HG03442 (cell line): ENCODE results near the gene BBS1.

ENCODE experiments used
- ATAC-seq: cut with Tn5 transposase; IDR thresholded peaks from one replicate; pipeline ENCODE4 v1.9.1; 2021; ENCODE audit warnings: mild to moderate bottlenecking, moderate library complexity; ENCODE audit not compliant: unreplicated experiment

BBS1 gene

GRCh38 chr11:66548774-66549630, 38.6 kb downstream of the BBS1 start:
- ATAC-seq: no peak

GRCh38 chr11:66549696-66550095, 39.3 kb downstream of the BBS1 start:
- ATAC-seq: no peak

- ATAC-seq: no peak
Measured at GRCh38 chr11:66550887-66551286, 40.5 kb downstream of the BBS1 start.

- ATAC-seq: no peak
Measured at GRCh38 chr11:66554602-66555001, 44.2 kb downstream of the BBS1 start.

- no peak for ATAC-seq
Measured at GRCh38 chr11:66555416-66555815, 45.0 kb downstream of the BBS1 start.

GRCh38 chr11:66556086-66556485, 45.7 kb downstream of the BBS1 start:
- ATAC-seq: no peak

- no peak for ATAC-seq
Measured at GRCh38 chr11:66557733-66558326, 47.4 kb downstream of the BBS1 start.

GRCh38 chr11:66559142-66559865, 48.9 kb downstream of the BBS1 start:
- ATAC-seq: no peak

DNA sequence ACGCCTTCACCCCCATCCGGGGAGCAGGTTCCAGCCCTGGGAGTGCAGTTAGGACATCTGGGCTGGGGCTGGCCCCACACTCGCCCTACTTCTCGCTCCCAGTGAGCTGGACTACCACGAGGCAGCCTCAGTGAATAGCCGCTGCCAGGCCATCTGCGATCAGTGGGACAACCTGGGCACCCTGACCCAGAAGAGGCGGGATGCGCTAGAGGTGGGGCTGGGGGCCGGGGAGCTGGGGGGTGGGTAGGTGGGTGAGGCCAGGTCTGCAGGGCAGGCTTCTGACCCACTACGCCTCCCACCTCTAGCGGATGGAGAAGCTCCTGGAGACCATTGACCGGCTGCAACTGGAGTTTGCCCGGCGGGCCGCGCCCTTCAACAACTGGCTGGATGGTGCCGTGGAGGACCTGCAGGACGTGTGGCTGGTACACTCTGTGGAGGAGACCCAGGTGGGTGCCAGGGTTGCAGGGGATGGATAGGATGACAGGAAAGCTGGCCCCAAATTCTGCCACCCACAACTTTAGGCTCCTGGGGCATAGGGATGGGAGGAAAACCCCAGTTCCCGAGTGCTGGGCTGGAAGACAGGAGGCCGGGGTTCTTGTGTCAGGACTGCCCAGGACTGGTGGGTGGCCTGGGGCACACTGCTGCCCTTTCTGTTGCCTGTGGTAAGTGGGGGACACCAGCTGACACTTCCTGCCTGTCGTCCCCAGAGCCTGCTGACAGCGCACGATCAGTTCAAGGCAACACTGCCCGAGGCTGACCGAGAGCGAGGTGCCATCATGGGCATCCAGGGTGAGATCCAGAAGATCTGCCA, 49.6 kb downstream of the BBS1 start:
- no peak for ATAC-seq

GRCh38 chr11:66561178-66561974, 50.9 kb downstream of the BBS1 start:
- no peak for ATAC-seq

- no peak for ATAC-seq
Measured at GRCh38 chr11:66561975-66562248, 51.5 kb downstream of the BBS1 start.

DNA sequence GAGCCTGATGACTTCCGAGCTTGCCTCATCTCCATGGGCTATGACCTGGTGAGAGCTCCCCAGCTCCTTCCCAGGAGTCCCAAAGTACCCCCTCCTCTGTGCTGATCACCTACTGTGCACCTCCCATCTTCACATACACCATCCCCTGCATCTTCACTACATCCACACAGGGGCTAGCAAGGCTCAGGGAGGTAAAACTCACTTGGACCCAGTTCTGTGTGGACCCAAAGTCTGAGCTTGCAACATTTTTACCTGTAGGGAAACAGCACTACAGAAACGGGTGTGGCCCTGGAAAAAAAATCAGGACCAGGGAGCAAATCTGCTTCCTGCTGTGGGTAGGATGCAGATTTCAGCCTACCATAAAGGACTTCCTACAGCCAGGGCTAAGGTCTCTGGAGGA, 51.8 kb downstream of the BBS1 start:
- ATAC-seq: no peak

DNA sequence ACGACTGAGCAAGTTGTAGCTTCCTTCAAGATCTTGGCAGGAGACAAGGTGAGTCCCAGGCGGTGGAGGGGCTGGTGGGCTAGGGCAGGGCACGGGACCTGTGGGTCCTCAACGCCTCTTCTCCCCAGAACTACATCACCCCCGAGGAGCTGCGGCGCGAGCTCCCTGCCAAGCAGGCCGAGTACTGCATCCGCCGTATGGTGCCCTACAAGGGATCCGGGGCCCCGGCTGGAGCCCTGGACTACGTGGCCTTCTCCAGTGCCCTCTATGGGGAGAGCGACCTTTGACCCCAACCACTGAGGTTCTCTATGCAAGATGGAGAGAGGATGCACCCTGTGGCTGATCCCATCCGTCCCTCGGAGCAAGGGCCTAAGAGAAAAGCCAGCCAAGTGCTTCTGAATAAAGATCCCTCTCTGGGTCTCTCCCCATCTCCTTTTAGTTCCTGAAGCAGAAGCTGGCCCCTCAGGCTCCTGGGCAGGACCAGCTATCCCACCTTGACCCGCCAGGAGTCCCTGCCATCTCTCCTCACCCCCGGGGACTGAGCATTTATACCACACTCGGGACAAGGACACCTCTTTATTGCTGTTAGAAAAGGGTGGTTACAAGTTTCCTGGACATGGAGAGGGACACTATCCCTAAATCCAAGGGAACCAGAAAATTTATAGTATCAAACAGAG, 52.6 kb downstream of the BBS1 start:
- no peak for ATAC-seq

DNA sequence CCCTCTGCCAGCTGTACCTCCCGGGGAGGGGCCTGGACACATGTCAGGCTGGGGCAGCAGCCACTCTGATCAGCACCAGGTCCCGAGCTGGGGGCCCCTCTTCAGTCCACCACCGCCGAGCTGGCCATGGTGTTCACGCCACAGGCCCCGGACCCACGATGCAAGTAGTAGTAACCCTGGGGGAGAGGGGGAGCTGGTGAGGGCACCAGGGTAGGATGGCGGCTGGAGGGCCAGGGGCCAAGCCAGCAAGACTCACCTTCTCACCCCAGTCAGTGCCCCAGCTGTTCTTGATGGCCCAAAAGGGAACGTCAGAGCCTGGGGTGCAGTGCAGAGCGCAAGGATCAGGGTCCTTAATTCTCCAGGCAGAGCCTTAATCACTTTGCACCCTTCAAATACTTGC, 53.4 kb downstream of the BBS1 start:
- ATAC-seq: no peak

DNA sequence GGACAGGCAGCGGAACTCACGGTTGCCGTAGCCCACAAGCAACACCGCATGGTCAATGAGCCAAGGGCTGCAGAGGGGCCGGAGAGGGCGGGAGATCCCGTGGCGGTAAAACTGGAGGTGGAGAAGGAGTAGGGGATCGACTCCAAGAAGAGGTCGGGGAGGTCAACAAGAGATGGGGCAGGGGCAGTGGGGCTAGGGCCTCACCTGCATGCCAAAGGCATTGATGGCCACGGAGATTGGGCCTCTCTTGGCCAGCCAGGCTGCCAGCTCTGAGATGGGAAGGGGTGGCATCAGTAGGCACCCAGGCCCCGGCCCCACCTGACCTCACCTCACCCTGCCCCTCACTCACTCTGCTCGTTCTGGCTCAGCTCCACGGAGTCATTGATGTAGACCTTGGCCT, 54.1 kb downstream of the BBS1 start:
- no peak for ATAC-seq

GRCh38 chr11:66564984-66565383, 54.5 kb downstream of the BBS1 start:
- ATAC-seq: no peak

DNA sequence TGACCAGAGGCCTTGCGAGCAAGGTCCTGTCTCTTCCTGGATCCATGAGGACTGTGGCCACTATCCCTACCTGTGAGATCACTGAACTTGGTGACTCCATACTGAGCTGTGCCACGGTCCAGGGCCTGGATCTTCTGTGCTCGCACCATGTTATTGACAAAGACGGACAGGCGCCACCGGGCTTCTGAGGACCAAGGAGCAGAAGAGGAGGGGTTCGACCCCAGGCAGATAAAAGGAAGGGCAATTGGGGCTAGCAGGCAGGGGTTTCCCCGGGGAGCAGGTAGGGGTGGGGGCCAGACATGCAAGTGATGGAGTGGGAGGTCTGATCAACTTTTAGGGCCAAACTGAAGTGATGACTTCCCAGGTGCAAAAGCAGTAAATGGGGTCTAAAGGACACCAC, 55.8 kb downstream of the BBS1 start:
- no peak for ATAC-seq

DNA sequence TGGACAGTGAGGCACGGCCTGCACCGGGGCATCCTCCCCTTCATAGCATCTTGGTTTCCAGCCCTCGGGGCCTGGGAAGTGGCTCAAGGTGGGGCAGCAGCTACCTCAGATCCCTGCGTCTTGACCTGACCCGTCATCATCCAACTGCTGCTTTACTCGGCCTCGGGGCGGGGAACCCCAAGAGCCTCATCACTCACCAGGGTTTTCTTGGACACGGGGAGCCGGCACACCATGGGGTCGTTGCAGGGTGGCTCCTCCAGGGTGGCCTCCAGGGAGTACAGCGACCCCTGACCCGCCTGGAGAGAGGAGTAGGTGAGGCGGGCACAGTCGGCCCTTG, 57.3 kb downstream of the BBS1 start:
- no peak for ATAC-seq

DNA sequence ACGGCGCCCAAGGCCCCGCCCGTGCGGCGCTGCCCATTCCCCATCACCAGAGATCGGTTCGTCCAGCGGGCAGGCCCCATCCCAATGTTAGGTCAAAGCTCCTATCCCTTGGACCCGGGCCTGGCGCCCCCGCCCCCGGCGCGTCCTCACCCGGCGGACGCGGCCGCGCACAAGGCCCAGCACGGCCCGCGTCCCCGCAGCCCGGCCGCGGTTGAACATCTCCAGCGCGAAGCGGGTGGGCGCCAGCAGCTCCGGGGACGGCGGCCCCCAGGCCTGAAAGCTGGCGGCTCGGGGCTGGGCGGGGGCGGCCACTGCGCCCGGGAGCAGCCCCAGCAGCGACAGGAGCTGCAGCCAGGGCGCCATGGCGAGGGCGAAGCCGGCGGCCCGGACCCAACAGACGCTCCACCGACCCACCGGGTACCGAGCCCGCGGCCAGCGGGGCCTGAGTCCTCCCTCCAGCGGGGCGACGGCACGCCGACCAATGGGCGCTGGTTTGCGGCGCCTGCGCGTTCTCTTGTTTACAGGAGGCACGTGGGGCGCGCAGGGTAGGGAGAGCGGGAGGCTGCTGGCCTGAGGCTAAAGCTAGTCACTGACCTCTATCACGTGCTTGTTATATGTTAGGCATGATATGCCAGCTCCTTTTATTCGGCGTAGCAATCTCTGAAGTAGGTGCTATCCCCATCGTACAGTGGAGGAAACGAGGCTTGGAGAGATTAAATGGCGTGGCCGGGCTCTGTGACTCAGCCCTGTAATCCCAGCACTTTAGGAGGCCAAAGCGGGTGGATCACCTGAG, 57.9 kb downstream of the BBS1 start, which contains the start of gene CTSF:
Gene CTSF, minus strand, starts transcription at position 483 of the 793 bp plus-strand sequence. Its CDS starts 120 bp downstream, at position 363.
- ATAC-seq: no peak
